ENCODE results near the gene NAXD. TPM values are rescaled to one million over a fixed set of nuclear protein-coding genes. Genes with fewer than 3 reads are reported as not detected.

NAXD gene
- total RNA-seq = 21.7 and 22.1 TPM in 2 replicates

GRCh38 chr13:110615322-110616102, at the start of gene NAXD:
Gene NAXD, plus strand, starts transcription at chr13:110615545. Its CDS starts 57 bp downstream, at chr13:110615602.

Other genes with a start within 250 kb of the NAXD start
- gene RAB20, start 53.8 kb upstream of the NAXD start, total RNA-seq = 9.5 and 20.2 TPM in 2 replicates
- 113 and 114 TPM in 2 replicates for gene CARS2, start 90.6 kb downstream of the NAXD start, total RNA-seq
- 8.3 and 12.3 TPM in 2 replicates for gene ING1, start 98.2 kb downstream of the NAXD start, total RNA-seq

Data from smooth muscle cell of the umbilical artery (primary cell).